ENCODE measurements around the gene PTK7.

PTK7 gene

GRCh38 chr6:43170931-43171706 is 95.0 kb downstream of the PTK7 start, which contains the start of gene SRF:
TSS of gene SRF (plus strand) at chr6:43171269. CDS start at chr6:43171657, 388 bp downstream.
- in situ Hi-C loops (cut with MboI; ENCODE audit: low pct_unique_long_range_greater_than_20kb, low sequenced_read_pairs, unreplicated experiment) = no loop called here
- TF ChIP-seq, protein P1, sequence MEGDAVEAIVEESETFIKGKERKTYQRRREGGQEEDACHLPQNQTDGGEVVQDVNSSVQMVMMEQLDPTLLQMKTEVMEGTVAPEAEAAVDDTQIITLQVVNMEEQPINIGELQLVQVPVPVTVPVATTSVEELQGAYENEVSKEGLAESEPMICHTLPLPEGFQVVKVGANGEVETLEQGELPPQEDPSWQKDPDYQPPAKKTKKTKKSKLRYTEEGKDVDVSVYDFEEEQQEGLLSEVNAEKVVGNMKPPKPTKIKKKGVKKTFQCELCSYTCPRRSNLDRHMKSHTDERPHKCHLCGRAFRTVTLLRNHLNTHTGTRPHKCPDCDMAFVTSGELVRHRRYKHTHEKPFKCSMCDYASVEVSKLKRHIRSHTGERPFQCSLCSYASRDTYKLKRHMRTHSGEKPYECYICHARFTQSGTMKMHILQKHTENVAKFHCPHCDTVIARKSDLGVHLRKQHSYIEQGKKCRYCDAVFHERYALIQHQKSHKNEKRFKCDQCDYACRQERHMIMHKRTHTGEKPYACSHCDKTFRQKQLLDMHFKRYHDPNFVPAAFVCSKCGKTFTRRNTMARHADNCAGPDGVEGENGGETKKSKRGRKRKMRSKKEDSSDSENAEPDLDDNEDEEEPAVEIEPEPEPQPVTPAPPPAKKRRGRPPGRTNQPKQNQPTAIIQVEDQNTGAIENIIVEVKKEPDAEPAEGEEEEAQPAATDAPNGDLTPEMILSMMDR (IDR thresholded peaks at IDR 0.05; ENCODE audit: extremely low read depth, insufficient read depth, missing control alignments) = peak; percentile 77
- DNase-seq (ENCODE audit: low spot score) = peak; percentile 96

DNA sequence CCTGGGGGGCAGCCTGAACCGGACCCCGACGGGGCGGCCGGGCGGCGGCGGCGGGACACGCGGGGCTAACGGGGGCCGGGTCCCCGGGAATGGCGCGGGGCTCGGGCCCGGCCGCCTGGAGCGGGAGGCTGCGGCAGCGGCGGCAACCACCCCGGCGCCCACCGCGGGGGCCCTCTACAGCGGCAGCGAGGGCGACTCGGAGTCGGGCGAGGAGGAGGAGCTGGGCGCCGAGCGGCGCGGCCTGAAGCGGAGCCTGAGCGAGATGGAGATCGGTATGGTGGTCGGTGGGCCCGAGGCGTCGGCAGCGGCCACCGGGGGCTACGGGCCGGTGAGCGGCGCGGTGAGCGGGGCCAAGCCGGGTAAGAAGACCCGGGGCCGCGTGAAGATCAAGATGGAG is 95.6 kb downstream of the PTK7 start:
- no peak for DNase-seq (ENCODE audit: low spot score)
- in situ Hi-C loops (cut with MboI; ENCODE audit: low pct_unique_long_range_greater_than_20kb, low sequenced_read_pairs, unreplicated experiment) = no loop called here
- TF ChIP-seq, protein P1 (IDR thresholded peaks at IDR 0.05; ENCODE audit: extremely low read depth, insufficient read depth, missing control alignments) = no peak

DNA sequence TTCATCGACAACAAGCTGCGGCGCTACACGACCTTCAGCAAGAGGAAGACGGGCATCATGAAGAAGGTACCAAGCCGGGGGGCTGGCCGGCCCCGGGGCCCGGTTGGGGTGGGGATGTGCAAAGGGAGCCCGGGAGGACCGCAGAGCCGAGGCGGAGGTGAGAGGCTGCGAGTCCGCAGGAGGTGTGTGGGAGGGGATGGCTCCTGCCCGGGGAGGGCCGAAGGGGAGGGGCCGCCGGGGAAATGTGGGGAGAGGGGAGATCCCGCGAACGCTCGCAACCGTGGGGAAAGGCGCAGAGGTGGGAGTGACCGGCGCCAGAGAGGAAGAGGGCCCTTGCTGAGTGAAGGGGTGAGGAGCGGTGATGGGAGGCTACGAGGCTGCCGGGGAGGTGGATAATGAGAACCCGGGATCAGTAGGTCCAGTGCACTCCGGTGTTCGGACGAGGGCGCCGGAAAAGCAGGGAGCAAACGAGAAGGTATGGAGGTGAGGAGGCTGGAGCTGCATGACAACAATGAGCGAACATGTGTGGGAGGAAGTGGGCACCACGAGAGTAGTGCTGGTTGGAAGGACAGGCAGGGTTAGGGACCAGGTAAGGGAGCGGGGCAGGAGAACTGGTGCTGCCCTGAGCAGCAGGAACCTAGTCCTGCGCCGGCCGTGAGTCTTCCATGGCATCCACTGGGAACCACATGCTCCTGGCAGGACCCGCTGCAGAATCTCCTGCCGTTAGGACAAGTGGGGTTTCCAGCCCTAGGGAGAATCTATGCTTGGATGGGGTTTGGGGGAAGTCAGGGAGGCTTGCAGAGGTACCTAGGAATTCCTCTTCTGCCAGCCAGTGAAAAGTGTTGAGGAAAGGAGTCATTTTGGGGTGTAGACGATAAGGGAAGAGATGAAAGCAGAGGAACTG is 96.2 kb downstream of the PTK7 start:
- TF ChIP-seq, protein P1 (IDR thresholded peaks at IDR 0.05; ENCODE audit: extremely low read depth, insufficient read depth, missing control alignments) = no peak
- DNase-seq (ENCODE audit: low spot score) = peak; percentile 58
- in situ Hi-C loops (cut with MboI; ENCODE audit: low pct_unique_long_range_greater_than_20kb, low sequenced_read_pairs, unreplicated experiment) = no loop called here

- TF ChIP-seq, protein P1 (IDR thresholded peaks at IDR 0.05; ENCODE audit: extremely low read depth, insufficient read depth, missing control alignments) = no peak
- no peak for DNase-seq (ENCODE audit: low spot score)
- in situ Hi-C loops (cut with MboI; ENCODE audit: low pct_unique_long_range_greater_than_20kb, low sequenced_read_pairs, unreplicated experiment) = no loop called here
Measured at GRCh38 chr6:43173591-43174262, 97.6 kb downstream of the PTK7 start.

- in situ Hi-C loops (cut with MboI; ENCODE audit: low pct_unique_long_range_greater_than_20kb, low sequenced_read_pairs, unreplicated experiment) = no loop called here
- TF ChIP-seq, protein P1 (IDR thresholded peaks at IDR 0.05; ENCODE audit: extremely low read depth, insufficient read depth, missing control alignments) = no peak
- DNase-seq (ENCODE audit: low spot score) = peak; percentile 98
Measured at GRCh38 chr6:43174263-43175112, 98.4 kb downstream of the PTK7 start.

Measured in GM13977 (cell line).